H1 (cell line): ENCODE measurements around the gene CYP2W1. TPM values are rescaled to one million over a fixed set of nuclear protein-coding genes. Genes with fewer than 3 reads are reported as not detected.

Source experiments
- CTCF ChIA-PET: fragments of 300-600 bp; sonication (Branson Sonifier 250); formaldehyde crosslinking; loops from one replicate; lab custom pipeline; 2021; ENCODE audit not compliant: partially characterized antibody; lab: Charles Lee
- POLR2A ChIA-PET: fragments of 300-600 bp; sonication (Branson Sonifier 250); formaldehyde crosslinking; loops from one replicate; lab custom pipeline; 2021; ENCODE audit warnings: inconsistent platforms; ENCODE audit not compliant: partially characterized antibody; lab: Charles Lee
- DNase-seq, 2 experiments: peaks; one replicate each; pipeline versions ENCODE4 v3.0.0 to v3.0.0-alpha.2; 2010 to 2022; ENCODE audit warnings: low spot score in 2 of 2, low read depth in 1 of 2, mixed read lengths in 1 of 2
- FAIRE-seq: peaks from 2 replicates; lab custom pipeline; 2011; peaks lifted over from hg19 to GRCh38; lab: Jason Lieb, UNC
- H2AFZ ChIP-seq: 2 replicates; pipeline ENCODE4 v1.8.1; 2012; ENCODE audit warnings: low read length, inconsistent platforms
- H2AK5ac ChIP-seq: 2 replicates; pipeline ENCODE4 v1.6.1; 2013; ENCODE audit warnings: low read depth, low read length
- H2BK120ac ChIP-seq: replicated peaks from 2 replicates; pipeline ENCODE3; 2013; ENCODE audit warnings: low read depth, low read length, inconsistent platforms
- H2BK12ac ChIP-seq: 2 replicates; pipeline ENCODE4 v1.6.1; 2013; ENCODE audit warnings: low read depth, low read length
- H2BK15ac ChIP-seq: 2 replicates; pipeline ENCODE4 v1.6.1; 2013; ENCODE audit warnings: low read length
- H2BK20ac ChIP-seq: 2 replicates; pipeline ENCODE4 v1.6.1; 2013; ENCODE audit warnings: low read length
- H2BK5ac ChIP-seq: 2 replicates; pipeline ENCODE4 v1.6.1; 2013; ENCODE audit warnings: low read depth, low read length
- H3K14ac ChIP-seq: 2 replicates; pipeline ENCODE4 v1.6.1; 2013; ENCODE audit warnings: inconsistent platforms; ENCODE audit not compliant: insufficient read length
- H3K18ac ChIP-seq: 2 replicates; pipeline ENCODE4 v1.6.1; 2013; ENCODE audit warnings: low read length; ENCODE audit errors: extremely low read depth
- H3K23ac ChIP-seq: 2 replicates; pipeline ENCODE4 v1.6.1; 2013; ENCODE audit warnings: inconsistent platforms; ENCODE audit not compliant: insufficient read length
- H3K23me2 ChIP-seq: 2 replicates; pipeline ENCODE4 v1.6.1; 2013; ENCODE audit warnings: low read depth, low read length
- H3K27ac ChIP-seq: 2 replicates; pipeline ENCODE4 v1.6.1; 2011; ENCODE audit warnings: low read depth, low read length, inconsistent platforms
- H3K27me3 ChIP-seq, 4 experiments: replicated peaks in 1 of 4; 1 replicate in 1 of 4; 2 replicates in 3 of 4; pipeline versions ENCODE4 v1.6.1 to v1.8.1; 2011 to 2013; ENCODE audit warnings: low read length in 3 of 4, mild to moderate bottlenecking in 3 of 4, inconsistent platforms in 2 of 4, mixed read lengths in 2 of 4, moderate library complexity in 1 of 4; ENCODE audit not compliant: control insufficient read depth in 3 of 4, insufficient read depth in 3 of 4; ENCODE audit errors: extremely low read depth in 1 of 4
- H3K36me3 ChIP-seq, 4 experiments: 2 replicates each; pipeline versions ENCODE4 v1.6.1 to v1.8.1; 2011 to 2013; ENCODE audit warnings: mild to moderate bottlenecking in 4 of 4, low read length in 3 of 4, moderate library complexity in 2 of 4, control low read depth in 1 of 4, inconsistent platforms in 1 of 4; ENCODE audit not compliant: insufficient read depth in 4 of 4, control insufficient read depth in 2 of 4
- H3K4ac ChIP-seq: replicated peaks from 2 replicates; pipeline ENCODE3; 2013; ENCODE audit warnings: low read length, low read depth, mixed read lengths, inconsistent platforms; ENCODE audit not compliant: insufficient read length
- H3K4me1 ChIP-seq, 4 experiments: replicated peaks in 1 of 4; 1 replicate in 1 of 4; 2 replicates in 3 of 4; pipeline versions ENCODE4 v1.6.1 to v1.8.1; 2011 to 2013; ENCODE audit warnings: low read length in 3 of 4, inconsistent platforms in 2 of 4, mixed read lengths in 1 of 4; ENCODE audit not compliant: insufficient read depth in 4 of 4, control insufficient read depth in 3 of 4
- H3K4me2 ChIP-seq, 2 experiments: 2 replicates each; pipeline versions ENCODE4 v1.6.1 to v1.8.1; 2011 to 2013; ENCODE audit warnings: low read depth in 2 of 2, low read length in 2 of 2, control low read depth in 1 of 2, inconsistent platforms in 1 of 2, mild to moderate bottlenecking in 1 of 2; ENCODE audit not compliant: insufficient read depth in 1 of 2
- H3K4me3 ChIP-seq, 4 experiments: fragments of 200-600, 300-600 bp in 1 of 4; sonication (generic), shearing (Covaris generic), sonication (Bioruptor Twin) in 1 of 4; 2 replicates each; pipeline versions ENCODE4 v1.5.1 to v1.8.1; 2011 to 2016; ENCODE audit warnings: low read length in 4 of 4, low read depth in 3 of 4, control low read depth in 2 of 4, inconsistent platforms in 2 of 4, mild to moderate bottlenecking in 2 of 4, mixed read lengths in 1 of 4, moderate library complexity in 1 of 4; ENCODE audit not compliant: insufficient read depth in 2 of 4; ENCODE audit errors: extremely low read depth in 1 of 4
- H3K56ac ChIP-seq: replicated peaks from 2 replicates; pipeline ENCODE3; 2013; ENCODE audit warnings: low read depth, mild to moderate bottlenecking, mixed read lengths, low read length, inconsistent platforms; ENCODE audit not compliant: insufficient read length
- H3K79me1 ChIP-seq: 2 replicates; pipeline ENCODE4 v1.6.1; 2013; ENCODE audit warnings: low read depth, low read length, control low read depth
- H3K79me2 ChIP-seq, 2 experiments: 2 replicates each; pipeline versions ENCODE4 v1.6.1 to v1.8.1; 2012 to 2013; ENCODE audit warnings: low read length in 2 of 2, mild to moderate bottlenecking in 2 of 2, inconsistent platforms in 1 of 2; ENCODE audit not compliant: insufficient read depth in 2 of 2, control insufficient read depth in 1 of 2
- H3K9ac ChIP-seq, 4 experiments: replicated peaks in 1 of 4; 1 replicate in 1 of 4; 2 replicates in 3 of 4; pipeline versions ENCODE4 v1.6.1 to v1.8.1; 2011 to 2013; ENCODE audit warnings: low read depth in 3 of 4, low read length in 3 of 4, control low read depth in 2 of 4, mild to moderate bottlenecking in 2 of 4, moderate library complexity in 2 of 4, inconsistent platforms in 1 of 4; ENCODE audit errors: extremely low read depth in 1 of 4
- H3K9me3 ChIP-seq, 2 experiments: 2 replicates each; pipeline versions ENCODE4 v1.6.1 to v1.8.1; 2012 to 2013; ENCODE audit warnings: mild to moderate bottlenecking in 2 of 2, moderate library complexity in 2 of 2, control low read depth in 1 of 2, inconsistent platforms in 1 of 2, low read depth in 1 of 2, low read length in 1 of 2, mixed read lengths in 1 of 2; ENCODE audit not compliant: insufficient read depth in 2 of 2
- H4K20me1 ChIP-seq, 2 experiments: replicated peaks in 1 of 2; 2 replicates each; pipeline versions ENCODE3 to v1.8.1; 2011 to 2013; ENCODE audit warnings: inconsistent platforms in 2 of 2, low read length in 2 of 2, mild to moderate bottlenecking in 1 of 2; ENCODE audit not compliant: insufficient read depth in 2 of 2, control insufficient read depth in 1 of 2
- H4K5ac ChIP-seq: 2 replicates; pipeline ENCODE4 v1.6.1; 2013; ENCODE audit warnings: low read length, low read depth, mixed read lengths, inconsistent platforms; ENCODE audit not compliant: insufficient read length
- H4K8ac ChIP-seq: 2 replicates; pipeline ENCODE4 v1.8.0; 2013; ENCODE audit warnings: mild to moderate bottlenecking, moderate library complexity, low read length, inconsistent platforms; ENCODE audit not compliant: insufficient read depth; ENCODE audit errors: extremely low read depth
- H4K91ac ChIP-seq: replicated peaks from 2 replicates; pipeline ENCODE3; 2013; ENCODE audit warnings: low read length, mixed read lengths, inconsistent platforms; ENCODE audit not compliant: insufficient read length
- EZH2 ChIP-seq: fragments of 200-600 bp; sonication (generic); IDR thresholded peaks from 2 replicates; pipeline ENCODE4 v1.7.1; 2012; ENCODE audit warnings: low read depth, mild to moderate bottlenecking, moderate library complexity, low read length, inconsistent platforms; ENCODE audit not compliant: severe bottlenecking
- JUND ChIP-seq: IDR thresholded peaks from 2 replicates; pipeline ENCODE4 v1.6.1; 2011; ENCODE audit warnings: mild to moderate bottlenecking, improper control_type of control experiment, low read length
- NRF1 ChIP-seq: IDR thresholded peaks from 2 replicates; pipeline ENCODE4 v1.6.1; 2011; ENCODE audit warnings: mild to moderate bottlenecking, low read depth, low read length, improper control_type of control experiment
- POLR2AphosphoS5 ChIP-seq: IDR thresholded peaks from 2 replicates; pipeline ENCODE4 v1.6.1; 2011; ENCODE audit warnings: low read depth, low read length
- SP2 ChIP-seq: IDR thresholded peaks from 2 replicates; pipeline ENCODE4 v1.6.1; 2012; ENCODE audit warnings: mild to moderate bottlenecking, low read length, inconsistent platforms
- WGBS, 2 experiments: shearing (Covaris generic) in 1 of 2; methylation state at CpG; one replicate each; pipeline versions ENCODE4 v1.1.6 to v1.1.7; 2013 to 2015; ENCODE audit warnings: low lambda C conversion rate in 2 of 2, mixed read lengths in 2 of 2, inconsistent platforms in 1 of 2, low coverage in 1 of 2, missing lambda C conversion rate in 1 of 2; ENCODE audit not compliant: insufficient replicate concordance in 2 of 2, insufficient coverage in 1 of 2, insufficient read length in 1 of 2; ENCODE audit errors: extremely low coverage in 1 of 2, missing lambda C conversion rate in 1 of 2; 5-methylcytosine and 5-hydroxymethylcytosine counted together
- polyA plus RNA-seq, 7 experiments: library from polyadenylated mRNA; depleted of rRNA in 3 of 7; stranded (reverse) in 5 of 7; unstranded in 2 of 7; fragments of >200 nt in 5 of 7; fragments of 200-250 nt in 2 of 7; gene quantifications; 1 replicate in 5 of 7; 2 replicates in 1 of 7; 4 replicates in 1 of 7; pipeline versions ENCODE4 v1.2.1 to v1.2.3, GENCODE V29; 2011 to 2013; ENCODE audit warnings: missing spikeins in 2 of 7, mixed read lengths in 2 of 7
- total RNA-seq: library from RNA; stranded (reverse); fragmentation: NEBNext Ultra II Directional; extraction: Animal tissue kit (Norgen Biotek cat#: 25700); gene quantifications from 2 replicates; pipeline ENCODE4 v1.2.1, GENCODE V29; 2021
- TF ChIP-seq, protein P1 (sequence below): IDR thresholded peaks from 2 replicates; pipeline ENCODE4 v1.6.1; 2011; ENCODE audit warnings: low read length, improper control_type of control experiment

The CYP2W1 gene
- total and polyA plus RNA-seq, 2 of the 8 experiments (the other 6 are each of a cell fraction or from before 2014, with no cell fraction given), result not detected

DNA sequence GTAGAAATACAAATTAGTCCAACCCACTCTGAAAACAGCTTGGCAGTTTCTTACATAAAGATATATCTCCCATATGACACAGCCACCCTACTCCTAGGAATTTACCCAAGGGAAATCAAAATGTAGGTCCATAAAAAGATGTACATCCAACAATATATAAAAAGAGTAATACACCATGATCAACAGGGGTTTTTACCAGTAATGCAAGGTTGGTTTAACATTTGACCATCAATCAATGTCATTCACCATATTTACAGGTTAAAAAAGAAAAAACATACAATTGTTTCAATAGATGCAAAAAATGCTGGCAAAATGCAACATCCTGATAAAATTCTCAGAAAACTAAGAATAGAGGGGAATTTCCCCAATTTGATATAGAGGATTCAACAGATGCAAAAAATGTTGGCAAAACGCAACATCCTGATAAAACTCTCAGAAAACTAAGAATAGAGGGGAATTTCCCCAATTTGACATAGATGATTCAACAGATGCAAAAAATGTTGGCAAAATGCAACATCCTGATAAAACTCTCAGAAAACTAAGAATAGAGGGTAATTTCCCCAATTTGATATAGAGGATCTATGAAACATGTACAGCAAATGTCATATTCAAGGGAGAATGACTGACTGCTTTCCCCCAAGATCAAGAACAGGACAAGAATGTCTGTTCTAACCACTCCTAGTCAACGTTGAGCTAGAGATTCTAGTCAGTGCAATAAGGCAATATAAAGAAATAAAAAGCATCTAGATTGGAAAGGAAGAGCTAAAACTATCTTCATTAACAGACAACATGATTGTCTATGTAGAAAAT, 42.2 kb upstream of the CYP2W1 start:
- Histone ChIP-seq H3K23me2 (no peaks in the 10 kb centered on the region), H2BK5ac (no peak overlapping the region), H4K20me1 (no peaks in the 10 kb centered on the region), H3K36me3 (no peaks in the 10 kb centered on the region), H3K79me1 (no peaks in the 10 kb centered on the region), H3K23ac (no peak overlapping the region), H3K9ac (no peak overlapping the region), H2BK15ac (no peak overlapping the region), H3K9me3 (no peaks in the 10 kb centered on the region), H4K91ac (no peak overlapping the region), H3K14ac (no peak overlapping the region), H3K79me2 (no peaks in the 10 kb centered on the region), H2AFZ (no peak overlapping the region), H2BK12ac (no peak overlapping the region), H3K4ac (no peak overlapping the region), H3K56ac (no peak overlapping the region), H4K5ac (no peak overlapping the region), H2AK5ac (no peak overlapping the region), H3K4me1 (peaks cover 0 to 11% (median 8%) of the 10 kb centered on the region in 4 experiments; a peak in 6 of 7 replicates), H3K4me3 (no peak overlapping the region), H3K27me3 (peaks cover 0 to 4% (median 0%) of the 10 kb centered on the region in 4 experiments; a peak in 2 of 7 replicates), H2BK120ac (no peak overlapping the region), H3K18ac (no peak overlapping the region), H3K27ac (no peak overlapping the region), H4K8ac (no peak overlapping the region), H3K4me2 (no peak overlapping the region), H2BK20ac (no peak overlapping the region)
- DNase-seq, result no peak
- FAIRE-seq, result no peak
- TF ChIP-seq, protein P1, sequence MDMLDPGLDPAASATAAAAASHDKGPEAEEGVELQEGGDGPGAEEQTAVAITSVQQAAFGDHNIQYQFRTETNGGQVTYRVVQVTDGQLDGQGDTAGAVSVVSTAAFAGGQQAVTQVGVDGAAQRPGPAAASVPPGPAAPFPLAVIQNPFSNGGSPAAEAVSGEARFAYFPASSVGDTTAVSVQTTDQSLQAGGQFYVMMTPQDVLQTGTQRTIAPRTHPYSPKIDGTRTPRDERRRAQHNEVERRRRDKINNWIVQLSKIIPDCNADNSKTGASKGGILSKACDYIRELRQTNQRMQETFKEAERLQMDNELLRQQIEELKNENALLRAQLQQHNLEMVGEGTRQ, result no peak
- no peak for TF ChIP-seq JUND
- no peak for TF ChIP-seq EZH2
- no peak for TF ChIP-seq NRF1
- TF ChIP-seq POLR2AphosphoS5, result no peak
- TF ChIP-seq SP2, result no peak
- WGBS, 2 experiments, result 72% methylated on average over 2 of the region's 2 CpGs; no CpG with 5 or more reads in 1 of the 2 experiments
- ChIA-PET CTCF (interaction anchor here (1.5 to 1.9 kb wide), 2 partner anchors 12 to 53 kb away, joined by 5 to 9 read pairs; no protein-coding TSS in a partner anchor), POLR2A (no interaction called here)
